ENCODE results near the gene CYP8B1.

Gene CYP8B1, protein sequence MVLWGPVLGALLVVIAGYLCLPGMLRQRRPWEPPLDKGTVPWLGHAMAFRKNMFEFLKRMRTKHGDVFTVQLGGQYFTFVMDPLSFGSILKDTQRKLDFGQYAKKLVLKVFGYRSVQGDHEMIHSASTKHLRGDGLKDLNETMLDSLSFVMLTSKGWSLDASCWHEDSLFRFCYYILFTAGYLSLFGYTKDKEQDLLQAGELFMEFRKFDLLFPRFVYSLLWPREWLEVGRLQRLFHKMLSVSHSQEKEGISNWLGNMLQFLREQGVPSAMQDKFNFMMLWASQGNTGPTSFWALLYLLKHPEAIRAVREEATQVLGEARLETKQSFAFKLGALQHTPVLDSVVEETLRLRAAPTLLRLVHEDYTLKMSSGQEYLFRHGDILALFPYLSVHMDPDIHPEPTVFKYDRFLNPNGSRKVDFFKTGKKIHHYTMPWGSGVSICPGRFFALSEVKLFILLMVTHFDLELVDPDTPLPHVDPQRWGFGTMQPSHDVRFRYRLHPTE

DNA sequence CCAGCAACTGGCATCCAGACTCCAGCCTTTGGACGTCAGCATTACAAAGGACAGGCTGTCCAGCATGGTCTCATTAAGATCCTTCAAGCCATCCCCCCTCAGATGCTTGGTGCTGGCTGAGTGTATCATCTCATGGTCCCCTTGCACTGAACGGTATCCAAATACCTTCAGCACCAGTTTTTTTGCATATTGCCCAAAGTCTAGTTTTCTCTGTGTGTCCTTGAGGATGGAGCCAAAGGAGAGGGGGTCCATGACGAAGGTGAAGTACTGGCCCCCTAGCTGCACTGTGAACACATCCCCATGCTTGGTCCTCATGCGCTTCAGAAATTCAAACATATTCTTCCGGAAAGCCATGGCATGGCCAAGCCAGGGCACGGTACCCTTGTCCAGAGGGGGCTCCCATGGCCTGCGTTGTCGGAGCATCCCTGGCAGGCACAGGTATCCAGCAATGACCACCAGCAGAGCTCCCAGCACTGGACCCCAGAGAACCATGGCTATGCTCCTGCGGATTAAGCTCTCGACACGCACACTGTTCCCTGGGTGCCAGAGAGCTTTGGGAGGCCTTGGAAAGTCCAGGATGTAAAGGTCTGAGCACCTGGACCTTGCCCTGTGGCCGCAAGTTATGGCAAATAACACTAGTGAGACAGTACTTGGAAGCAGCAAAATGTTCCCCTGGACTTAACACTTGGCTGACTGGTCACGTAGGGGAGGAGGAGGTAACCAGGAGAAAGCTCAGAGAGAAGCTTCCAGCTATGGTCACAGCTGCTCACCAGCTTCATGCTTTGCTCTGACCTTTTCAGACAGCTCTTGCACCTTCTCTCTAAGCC, at the start of gene CYP8B1:
TSS of gene CYP8B1 (minus strand) at position 555 of the 827 bp plus-strand sequence. CDS start at position 492, 63 bp downstream.
- no peak for DNase-seq

DNA sequence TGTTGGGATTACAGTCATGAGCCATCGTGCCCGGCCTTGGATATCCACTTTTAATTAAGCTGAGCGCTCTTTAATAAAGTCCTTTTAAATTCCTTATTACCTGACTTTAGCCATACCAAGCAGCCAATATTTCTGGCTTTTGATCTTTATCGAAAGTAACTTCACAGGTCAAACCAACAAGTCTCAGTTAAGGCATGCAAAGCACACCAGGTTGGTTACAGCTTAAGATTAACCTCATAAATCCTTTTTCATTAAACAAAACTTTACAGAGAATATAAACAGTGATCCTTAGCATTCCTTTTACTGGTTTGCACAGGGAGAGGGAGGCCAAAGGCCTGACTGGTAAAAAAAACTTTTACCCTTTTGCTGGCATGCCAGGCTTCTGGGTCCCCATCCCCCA, 47.9 kb upstream of the CYP8B1 start:
- no peak for DNase-seq

DNA sequence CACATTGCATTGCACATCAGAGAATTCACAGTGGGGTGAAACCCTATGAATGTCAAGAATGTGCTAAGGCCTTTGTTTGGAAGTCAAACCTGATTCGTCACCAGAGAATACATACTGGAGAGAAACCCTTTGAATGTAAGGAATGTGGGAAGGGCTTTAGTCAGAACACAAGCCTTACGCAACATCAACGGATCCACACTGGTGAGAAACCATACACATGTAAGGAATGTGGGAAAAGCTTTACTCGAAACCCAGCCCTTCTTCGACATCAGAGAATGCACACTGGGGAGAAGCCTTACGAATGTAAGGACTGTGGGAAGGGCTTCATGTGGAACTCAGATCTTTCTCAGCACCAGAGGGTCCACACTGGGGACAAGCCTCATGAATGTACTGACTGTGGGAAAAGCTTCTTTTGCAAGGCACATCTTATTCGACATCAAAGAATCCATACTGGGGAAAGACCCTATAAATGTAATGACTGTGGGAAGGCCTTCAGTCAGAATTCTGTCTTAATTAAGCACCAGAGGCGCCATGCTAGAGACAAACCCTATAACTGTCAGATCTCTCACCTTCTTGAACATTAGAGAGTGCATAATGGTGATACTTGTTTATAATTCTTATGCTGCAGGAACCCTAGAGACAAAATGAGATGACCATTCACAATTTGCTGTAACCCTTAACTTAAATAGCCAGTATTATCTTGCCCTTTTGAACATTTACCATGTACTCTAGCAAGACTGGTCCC, 39.3 kb upstream of the CYP8B1 start:
- DNase-seq = no peak

GRCh38 chr3:42911551-42911950, 35.9 kb upstream of the CYP8B1 start:
- no peak for DNase-seq

- DNase-seq = no peak
These were observed 33.0 kb upstream of the CYP8B1 start for GRCh38 chr3:42908675-42909074.

DNA sequence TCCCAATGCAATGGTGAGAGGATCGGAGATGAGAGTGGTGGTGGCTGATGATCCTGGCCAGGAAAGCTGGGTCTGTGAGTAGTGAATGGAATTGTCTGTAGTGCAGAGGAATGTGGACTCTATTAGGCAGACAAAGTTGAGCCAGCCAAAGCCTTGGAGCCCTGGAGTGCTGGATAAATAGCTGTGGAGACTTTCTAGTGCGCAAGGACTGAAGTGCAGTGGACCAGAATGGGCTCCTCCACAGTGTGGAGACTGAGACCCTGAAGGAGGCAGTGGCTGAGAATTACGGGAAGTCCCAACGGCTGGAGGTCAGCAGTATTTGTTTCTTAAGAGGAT, 31.1 kb upstream of the CYP8B1 start:
- no peak for DNase-seq

- DNase-seq = no peak
These were observed 30.6 kb upstream of the CYP8B1 start, which contains the start of gene ZNF662 for GRCh38 chr3:42906070-42906847. TSS of gene ZNF662 (plus strand) at chr3:42906142. CDS start at chr3:42908115, 1,973 bp downstream.

DNA sequence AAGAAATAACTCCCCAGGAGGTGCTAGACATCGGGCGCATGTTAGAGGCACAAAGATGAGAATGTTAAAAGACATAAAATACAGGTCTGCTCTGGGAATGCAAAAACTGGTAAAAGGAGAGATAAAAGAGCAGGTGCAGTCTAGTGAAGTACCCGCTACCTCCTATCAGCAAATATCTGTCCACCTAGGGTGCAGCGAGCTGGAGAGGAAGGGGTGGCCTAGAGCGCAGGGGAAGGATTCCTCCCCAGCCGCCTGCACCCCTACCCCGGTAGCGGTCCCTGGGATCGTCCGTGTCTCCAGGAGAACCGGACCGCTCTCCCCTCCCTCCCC, 30.0 kb upstream of the CYP8B1 start:
- DNase-seq = no peak

DNA sequence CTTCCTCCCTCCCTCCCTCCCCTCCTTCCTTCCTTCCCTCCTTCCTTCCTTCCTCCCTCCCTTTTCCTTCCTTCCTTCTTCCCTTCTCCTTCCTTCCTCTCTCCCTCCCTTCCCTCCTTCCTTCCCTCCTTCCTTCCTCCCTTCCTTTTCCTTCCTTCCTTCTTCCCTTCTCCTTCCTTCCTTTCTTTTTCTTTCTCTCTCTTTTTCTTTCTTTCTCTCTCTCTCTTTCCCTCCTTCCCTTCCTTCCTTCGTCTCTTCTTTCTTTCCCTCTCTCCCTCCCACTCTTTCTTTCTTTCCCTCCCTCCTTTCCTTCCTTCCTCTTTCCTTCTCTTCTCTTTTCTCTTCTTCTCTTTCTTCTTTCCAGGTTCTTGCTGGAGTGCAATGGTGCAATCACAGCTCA, 28.4 kb upstream of the CYP8B1 start:
- no peak for DNase-seq

DNA sequence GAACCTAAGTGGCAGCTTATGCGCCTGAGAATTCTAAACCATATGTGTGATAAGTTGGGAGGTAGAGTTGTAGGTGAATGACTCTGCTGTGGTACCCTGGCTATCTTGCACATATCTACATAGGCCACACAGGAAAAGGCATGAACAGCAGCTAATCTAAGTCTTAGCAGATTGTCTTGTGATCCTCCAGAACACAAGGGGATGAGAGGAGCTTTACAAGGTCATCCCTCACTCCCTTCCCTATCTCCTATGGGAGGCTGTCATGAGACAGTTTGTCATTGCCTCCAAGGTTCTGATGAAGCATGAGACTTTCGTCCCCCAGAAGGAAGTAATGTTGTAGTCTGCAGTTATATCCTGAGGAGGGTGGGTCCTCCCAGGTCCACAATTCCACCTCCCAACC, 26.6 kb upstream of the CYP8B1 start:
- DNase-seq = no peak

DNA sequence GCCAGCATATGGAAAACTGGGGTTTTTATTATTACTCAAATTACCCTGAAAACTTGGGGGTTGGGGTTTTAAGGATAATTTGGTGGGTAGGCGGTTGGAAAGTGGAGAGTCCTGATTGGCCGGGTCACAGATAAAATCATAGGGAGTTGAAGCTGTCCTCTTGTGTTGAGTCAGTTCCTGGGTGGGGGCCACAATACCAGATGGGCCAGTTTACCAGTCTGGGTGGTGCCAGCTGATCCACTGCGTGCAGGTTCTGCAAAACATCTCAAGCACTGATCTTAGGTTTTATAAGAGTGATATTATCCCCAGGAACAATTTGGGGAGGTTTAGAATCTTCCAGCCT, 25.4 kb upstream of the CYP8B1 start:
- no peak for DNase-seq

DNA sequence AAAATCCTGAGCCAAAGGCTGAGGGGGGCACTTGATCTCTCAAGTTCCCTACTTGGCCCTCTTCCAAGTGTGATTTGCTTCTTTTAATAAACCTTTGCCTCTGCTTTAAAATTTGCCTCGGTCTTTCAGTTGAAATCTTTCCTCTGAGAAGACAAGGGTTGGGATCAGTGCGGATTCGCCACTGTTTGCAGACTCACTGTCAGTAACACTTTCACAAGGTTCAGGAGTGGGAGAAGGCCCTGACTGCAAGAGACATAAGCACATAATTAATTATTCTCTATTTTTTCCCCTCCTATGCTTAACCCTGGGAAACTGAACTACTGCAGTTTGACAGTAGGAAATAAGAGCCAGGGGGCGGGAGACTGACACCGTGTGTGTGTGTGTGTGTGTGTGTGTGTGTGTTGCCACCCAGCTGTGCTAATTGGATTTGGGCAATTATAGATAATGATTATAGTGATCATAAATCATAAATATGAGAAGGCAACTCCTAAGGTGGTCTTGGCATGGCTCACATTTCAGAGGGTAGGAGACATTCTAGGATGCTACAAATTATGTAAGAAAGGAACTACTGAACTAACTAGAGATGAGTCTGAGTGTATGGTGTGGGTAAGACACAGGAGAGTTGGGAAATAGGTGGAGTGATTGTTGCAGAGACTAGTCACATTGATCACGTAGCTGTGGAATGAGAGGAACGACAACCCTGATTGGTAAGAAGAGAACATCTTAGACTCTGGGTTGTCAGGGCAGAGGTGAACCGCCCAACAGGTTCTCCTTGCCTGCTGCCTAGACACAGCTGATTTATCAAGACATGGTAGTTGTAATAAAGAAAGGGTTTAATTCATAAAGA, 24.8 kb upstream of the CYP8B1 start:
- no peak for DNase-seq

- DNase-seq = no peak
These were observed 23.4 kb upstream of the CYP8B1 start for GRCh38 chr3:42898896-42899675.

DNA sequence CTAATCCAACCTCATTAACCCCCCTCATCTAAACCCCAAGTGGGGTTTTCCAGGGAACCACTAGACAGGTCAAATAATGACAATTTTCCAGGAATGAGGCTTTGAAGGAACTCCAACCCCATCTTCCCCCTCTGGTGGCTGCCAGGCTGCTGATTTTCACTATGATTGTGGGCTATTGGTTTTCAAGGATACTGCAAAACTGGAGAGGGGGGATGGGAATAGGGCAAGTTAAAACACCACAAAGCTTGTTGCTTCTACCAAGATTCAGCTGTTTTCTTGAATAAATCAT, 19.8 kb upstream of the CYP8B1 start:
- no peak for DNase-seq

DNA sequence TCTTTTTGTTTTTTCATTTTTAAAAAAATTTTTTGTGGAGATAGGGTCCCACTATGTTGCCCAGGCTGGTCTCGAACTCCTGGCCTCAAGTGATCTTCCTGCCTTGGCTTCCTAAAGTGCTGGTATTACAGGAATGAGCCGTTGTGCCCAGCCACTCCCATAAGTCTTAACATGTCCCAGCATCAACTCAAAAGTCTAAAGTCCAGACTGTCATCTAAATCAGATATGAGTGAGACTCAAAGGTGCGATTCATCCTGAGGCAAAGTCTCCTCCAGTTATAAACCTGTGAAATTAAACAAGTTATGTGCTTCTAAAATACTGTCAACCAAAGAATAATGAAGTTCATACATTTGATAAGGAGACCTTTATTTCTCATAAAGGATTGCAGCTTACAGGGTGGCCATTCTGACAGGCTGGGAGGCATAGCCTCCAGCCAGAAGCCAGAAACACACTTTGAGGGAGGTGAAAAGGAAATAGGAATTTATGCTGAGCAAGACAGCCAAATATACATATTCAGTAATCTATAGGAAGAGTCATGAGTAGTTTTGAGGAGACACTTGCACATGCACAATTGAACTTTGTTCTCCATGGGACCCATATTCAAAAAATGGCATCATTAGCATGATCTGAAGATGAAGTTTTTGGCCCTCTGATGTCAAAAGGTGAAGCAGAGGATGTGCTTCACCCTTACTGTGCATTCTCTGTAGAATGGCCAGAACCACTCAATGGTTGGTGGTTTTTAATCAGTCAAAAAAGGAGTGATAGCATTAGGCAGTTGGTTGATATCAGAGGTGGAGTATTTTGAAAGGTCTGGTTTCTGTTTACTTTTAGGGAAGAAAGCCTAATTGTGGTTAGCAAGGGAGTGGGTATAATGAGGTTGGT, 19.3 kb upstream of the CYP8B1 start:
- no peak for DNase-seq

- no peak for DNase-seq
These were observed 17.1 kb upstream of the CYP8B1 start for GRCh38 chr3:42892807-42893206.

DNA sequence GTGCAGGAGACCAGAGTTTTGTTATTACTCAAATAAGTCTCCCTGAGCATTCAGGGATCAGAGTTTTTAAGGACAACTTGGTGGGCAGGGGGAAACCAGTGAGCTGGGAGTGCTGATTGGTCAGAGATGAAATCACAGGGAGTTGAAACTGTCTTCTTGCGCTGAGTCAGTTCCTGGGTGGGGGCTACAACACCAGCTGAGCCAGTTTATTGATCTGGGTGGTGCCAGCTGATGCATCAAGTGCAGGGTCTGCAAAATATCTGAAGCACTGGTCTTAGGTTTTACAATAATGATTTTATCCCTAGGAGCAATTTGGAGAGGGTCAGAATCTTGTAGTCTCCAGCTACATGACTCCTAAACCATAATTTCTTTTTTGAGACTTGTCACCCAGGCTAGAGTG, 16.5 kb upstream of the CYP8B1 start:
- no peak for DNase-seq

- no peak for DNase-seq
These were observed 15.4 kb upstream of the CYP8B1 start for GRCh38 chr3:42891042-42891441.

- DNase-seq = no peak
These were observed 11.4 kb upstream of the CYP8B1 start for GRCh38 chr3:42887084-42887483.

DNA sequence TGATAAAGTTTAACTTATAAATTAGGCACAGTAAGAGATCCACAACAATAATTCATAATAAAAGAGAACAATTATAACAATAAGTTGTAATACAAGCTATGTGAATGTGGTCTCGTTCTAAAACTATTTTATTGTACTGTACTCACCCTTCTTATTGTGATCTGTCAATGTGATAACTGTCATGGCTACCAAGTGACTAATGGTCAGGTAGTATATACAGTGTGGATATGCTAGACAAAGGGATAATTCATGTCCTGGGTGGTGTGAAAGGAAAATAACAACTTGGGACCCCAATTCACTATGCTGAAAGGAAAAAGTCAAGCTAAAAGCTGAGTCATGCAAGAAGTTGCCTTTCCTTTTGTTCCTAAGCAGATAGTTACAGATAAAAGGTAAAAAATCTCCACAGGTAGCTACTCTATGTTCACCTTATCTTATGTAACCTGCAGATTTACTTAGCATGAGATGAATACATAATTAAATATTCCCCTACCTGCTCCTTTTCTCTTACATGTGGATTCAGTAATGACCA, 10.7 kb upstream of the CYP8B1 start:
- no peak for DNase-seq
